Muscle layer of colon (tissue), 2 donors: ENCODE measurements around the gene NDST1.

Source experiments
- H3K27ac ChIP-seq: one replicate; pipeline ENCODE4 v1.7.0; 2013; ENCODE audit warnings: low read depth, mild to moderate bottlenecking, low read length, moderate library complexity
- H3K27me3 ChIP-seq, 2 donors: one replicate each; pipeline ENCODE4 v1.7.0; 2013; ENCODE audit warnings: low read length in 2 of 2, mild to moderate bottlenecking in 2 of 2; ENCODE audit not compliant: insufficient read depth in 2 of 2, control insufficient read depth in 1 of 2
- H3K36me3 ChIP-seq: one replicate; pipeline ENCODE4 v1.7.0; 2013; ENCODE audit warnings: mild to moderate bottlenecking, low read length; ENCODE audit not compliant: insufficient read depth
- H3K4me1 ChIP-seq: one replicate; pipeline ENCODE4 v1.7.0; 2013; ENCODE audit warnings: mild to moderate bottlenecking, low read length; ENCODE audit not compliant: insufficient read depth
- H3K4me3 ChIP-seq, 2 donors: one replicate each; pipeline ENCODE4 v1.7.0; 2013; ENCODE audit warnings: low read length in 2 of 2, low read depth in 1 of 2, mild to moderate bottlenecking in 1 of 2, moderate library complexity in 1 of 2
- H3K9ac ChIP-seq: one replicate; pipeline ENCODE4 v1.7.0; 2013; ENCODE audit warnings: low read length
- H3K9me3 ChIP-seq: one replicate; pipeline ENCODE4 v1.7.0; 2013; ENCODE audit warnings: mild to moderate bottlenecking, low read length
- donor health status: abdominal sarcoma.
- donor health status: Adenocarcinoma of cecum.

NDST1 gene

DNA sequence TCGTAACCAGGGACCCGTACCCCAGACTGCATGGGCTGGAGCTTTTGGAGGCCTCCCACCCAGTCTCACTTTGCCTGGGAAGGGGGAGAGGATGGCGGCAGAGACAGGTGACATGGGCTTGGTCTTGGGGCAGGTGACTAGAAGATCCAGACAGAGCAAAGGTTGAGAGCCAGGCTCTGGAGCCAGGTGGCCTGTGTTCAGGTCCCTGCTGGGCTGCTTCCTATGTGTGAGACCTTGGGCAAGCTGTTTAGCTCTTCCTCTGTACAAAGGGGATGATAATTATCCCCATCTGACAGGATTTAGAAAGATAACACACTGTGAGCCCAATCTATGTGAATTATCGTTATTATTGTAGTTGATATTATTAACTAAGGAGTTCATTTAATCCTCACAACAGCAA is 16.1 kb upstream of the NDST1 start:
- no peaks in the 10 kb centered on the region for H3K9me3 ChIP-seq
- no peak overlapping the region for H3K4me3 ChIP-seq
- H3K4me1 ChIP-seq = peaks cover 69% of the 10 kb centered on the region
- H3K9ac ChIP-seq = no peak overlapping the region
- H3K27me3 ChIP-seq = no peaks in the 10 kb centered on the region
- H3K27ac ChIP-seq = no peak overlapping the region
- no peaks in the 10 kb centered on the region for H3K36me3 ChIP-seq

DNA sequence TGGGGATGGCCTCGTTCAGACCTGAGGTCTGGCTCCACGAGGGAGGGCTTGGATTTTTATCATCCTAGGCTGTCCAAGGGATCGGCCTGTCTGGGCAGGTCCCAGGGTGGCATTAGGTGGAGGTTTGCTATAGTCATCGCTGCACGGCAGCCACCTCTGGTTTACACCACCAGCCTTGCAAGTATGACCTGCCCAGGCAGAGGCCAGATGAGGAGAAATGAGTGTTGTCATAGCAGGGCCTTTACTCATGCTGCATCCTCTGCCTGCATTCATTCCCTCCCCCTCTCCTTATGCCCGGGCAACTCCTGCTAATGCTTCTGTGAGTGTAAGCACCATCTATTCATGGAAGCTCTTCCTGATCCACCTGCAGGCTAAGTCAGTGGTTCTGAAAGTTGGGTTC is 15.3 kb upstream of the NDST1 start:
- Histone ChIP-seq H3K27me3 (no peaks in the 10 kb centered on the region), H3K9ac (no peak overlapping the region), H3K9me3 (no peaks in the 10 kb centered on the region), H3K27ac (no peak overlapping the region), H3K4me1 (peaks cover 69% of the 10 kb centered on the region), H3K4me3 (no peak overlapping the region), H3K36me3 (no peaks in the 10 kb centered on the region)

DNA sequence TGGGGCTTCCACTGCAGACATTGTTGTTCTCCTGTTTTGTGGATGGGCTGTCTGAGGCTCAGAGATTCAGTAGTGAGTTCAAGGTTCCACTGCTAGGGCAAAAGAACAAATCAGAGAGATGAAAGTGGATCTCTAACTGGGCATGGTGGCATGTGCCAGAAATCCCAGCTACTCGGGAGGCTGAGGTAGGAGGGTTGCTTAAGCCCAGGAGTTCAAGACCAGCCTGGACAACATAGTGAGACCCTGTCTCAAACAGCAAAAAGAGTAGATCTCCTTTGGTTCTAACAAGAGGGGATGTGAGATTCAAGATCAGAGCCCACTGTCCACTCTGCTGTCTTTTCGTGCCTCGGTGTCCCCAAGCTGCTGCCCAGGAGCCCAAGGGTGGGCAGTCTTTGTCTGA is 11.8 kb upstream of the NDST1 start:
- Histone ChIP-seq H3K27me3 (no peaks in the 10 kb centered on the region), H3K27ac (no peak overlapping the region), H3K9me3 (no peaks in the 10 kb centered on the region), H3K9ac (no peak overlapping the region), H3K36me3 (no peaks in the 10 kb centered on the region), H3K4me1 (peaks cover 67% of the 10 kb centered on the region), H3K4me3 (no peak overlapping the region)

DNA sequence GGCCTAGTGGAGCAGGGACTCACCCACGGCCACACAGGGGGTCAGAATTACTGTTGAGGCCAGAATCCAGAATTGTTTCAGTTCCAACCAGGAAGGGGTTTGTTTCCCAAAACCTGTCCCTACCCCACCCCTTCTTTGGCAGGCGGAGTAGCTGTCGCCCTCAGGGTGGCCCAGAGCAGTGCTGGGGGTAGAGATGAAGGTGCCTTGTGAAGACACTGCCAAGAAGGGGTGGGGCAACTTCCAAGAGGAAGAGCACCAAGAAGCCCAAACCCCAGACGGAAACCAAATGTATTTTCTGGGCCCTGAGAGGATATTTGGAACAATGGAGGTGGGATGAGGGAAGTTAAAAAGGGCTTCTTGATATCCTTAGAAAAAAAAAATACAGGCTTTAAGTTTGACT is 11.4 kb upstream of the NDST1 start:
- Histone ChIP-seq H3K9ac (no peak overlapping the region), H3K36me3 (no peaks in the 10 kb centered on the region)

DNA sequence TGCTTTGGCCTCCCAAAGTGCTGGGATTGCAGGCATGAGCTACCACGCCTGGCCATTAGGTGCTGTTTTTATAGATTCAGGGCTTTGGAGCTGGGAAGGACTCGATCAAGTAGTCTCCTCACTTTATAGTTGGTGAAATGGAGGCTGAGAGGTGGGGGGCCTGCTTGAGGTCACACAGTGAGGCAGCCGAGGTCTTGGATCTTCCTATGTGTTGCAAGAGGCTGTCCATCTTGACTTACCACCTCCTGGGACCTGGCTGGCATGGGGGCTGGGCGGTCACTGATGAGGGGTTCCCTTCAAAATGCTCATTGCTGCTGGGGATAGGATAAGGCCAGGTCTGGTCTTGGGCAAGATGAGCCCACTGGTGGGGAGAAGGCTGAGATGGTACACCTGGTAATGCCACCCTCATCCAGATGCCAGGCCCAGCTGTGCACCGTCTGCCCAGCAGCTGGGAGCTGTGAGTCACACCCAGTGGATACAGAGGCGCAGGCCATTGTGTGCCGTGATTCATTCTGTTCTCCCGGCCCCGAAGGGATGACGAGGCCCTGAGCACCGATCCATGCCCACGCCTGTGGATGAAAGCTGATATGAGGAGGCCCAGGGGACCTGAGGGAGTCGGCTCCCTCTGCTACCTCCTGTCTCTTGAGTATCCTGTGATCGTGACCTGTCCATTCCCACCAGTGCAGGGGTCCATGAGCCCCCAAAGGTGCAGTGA is 10.5 kb upstream of the NDST1 start:
- Histone ChIP-seq H3K9me3 (no peaks in the 10 kb centered on the region), H3K36me3 (no peaks in the 10 kb centered on the region), H3K4me1 (peaks cover 67% of the 10 kb centered on the region), H3K27me3 (no peaks in the 10 kb centered on the region), H3K27ac (no peak overlapping the region), H3K4me3 (no peak overlapping the region), H3K9ac (no peak overlapping the region)

More for the DNA sequence above, 11.4 kb upstream of the NDST1 start:
- Histone ChIP-seq H3K27ac (no peak overlapping the region), H3K4me1 (peaks cover 67% of the 10 kb centered on the region), H3K4me3 (no peak overlapping the region), H3K27me3 (no peaks in the 10 kb centered on the region), H3K9me3 (no peaks in the 10 kb centered on the region)

DNA sequence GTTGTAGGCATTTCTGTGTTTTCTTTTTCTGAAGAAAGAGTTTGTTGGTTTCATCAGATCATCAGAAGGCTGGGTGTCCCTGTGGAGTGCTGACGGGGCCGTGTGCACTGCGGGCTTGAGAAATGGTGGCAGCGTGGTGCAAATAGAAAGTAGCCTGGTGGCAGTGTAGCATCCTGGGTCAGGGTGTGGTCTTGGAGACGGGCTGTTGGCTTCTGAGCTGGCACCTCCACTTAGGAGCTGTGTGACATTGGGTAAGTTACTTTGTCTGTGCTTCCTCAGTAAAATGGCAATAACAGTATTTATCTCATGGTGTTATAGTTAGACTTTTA is 10.0 kb upstream of the NDST1 start:
- H3K4me3 ChIP-seq = no peak overlapping the region
- H3K4me1 ChIP-seq = peaks cover 64% of the 10 kb centered on the region
- no peaks in the 10 kb centered on the region for H3K9me3 ChIP-seq
- no peaks in the 10 kb centered on the region for H3K36me3 ChIP-seq
- no peak overlapping the region for H3K27ac ChIP-seq
- no peak overlapping the region for H3K9ac ChIP-seq
- no peaks in the 10 kb centered on the region for H3K27me3 ChIP-seq

DNA sequence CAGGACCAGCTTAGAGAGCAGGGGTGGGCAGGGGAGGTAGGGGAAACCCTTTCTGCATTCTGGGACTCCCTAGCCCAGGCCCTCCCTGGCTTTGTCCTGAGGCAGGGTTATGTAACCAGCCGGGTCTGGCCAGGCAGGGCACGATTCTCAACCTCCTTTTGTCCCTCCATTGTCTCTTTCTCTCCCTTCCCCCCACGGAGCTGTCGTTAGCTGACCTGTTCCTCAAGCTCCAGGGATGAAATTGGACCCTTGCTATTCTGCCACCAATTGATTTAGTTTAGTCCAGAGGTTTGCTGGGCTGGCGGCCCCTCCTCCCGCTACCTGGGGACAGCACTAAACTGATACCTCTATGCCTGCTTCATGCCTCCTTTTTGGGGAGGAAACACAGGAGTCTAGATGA is 9.4 kb upstream of the NDST1 start:
- H3K4me1 ChIP-seq = peaks cover 67% of the 10 kb centered on the region
- no peaks in the 10 kb centered on the region for H3K27me3 ChIP-seq
- no peaks in the 10 kb centered on the region for H3K9me3 ChIP-seq
- no peak overlapping the region for H3K4me3 ChIP-seq
- no peaks in the 10 kb centered on the region for H3K36me3 ChIP-seq
- H3K27ac ChIP-seq = no peak overlapping the region
- no peak overlapping the region for H3K9ac ChIP-seq

DNA sequence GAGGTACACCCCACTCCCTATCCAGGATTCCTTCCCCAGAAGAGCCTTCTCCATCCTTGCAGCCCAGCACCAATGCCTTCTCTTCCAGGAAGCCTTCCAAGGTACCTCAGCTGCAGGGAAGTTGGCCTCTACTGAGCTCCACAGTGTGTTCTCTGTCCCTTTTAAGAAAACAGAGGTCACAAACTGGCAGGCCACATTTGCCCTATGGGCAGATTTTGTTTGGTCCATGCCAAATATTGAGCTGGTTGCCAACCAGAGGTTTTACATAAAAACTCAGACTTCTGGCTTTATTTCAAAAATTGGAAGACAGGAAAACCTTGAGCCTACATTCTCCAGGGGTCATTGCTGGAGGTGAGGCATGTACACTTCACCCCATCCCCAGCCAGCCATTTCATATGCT is 9.0 kb upstream of the NDST1 start:
- Histone ChIP-seq H3K4me3 (no peak overlapping the region), H3K27ac (no peak overlapping the region), H3K9ac (no peak overlapping the region), H3K36me3 (no peaks in the 10 kb centered on the region), H3K4me1 (peaks cover 72% of the 10 kb centered on the region), H3K9me3 (no peaks in the 10 kb centered on the region), H3K27me3 (no peaks in the 10 kb centered on the region)

DNA sequence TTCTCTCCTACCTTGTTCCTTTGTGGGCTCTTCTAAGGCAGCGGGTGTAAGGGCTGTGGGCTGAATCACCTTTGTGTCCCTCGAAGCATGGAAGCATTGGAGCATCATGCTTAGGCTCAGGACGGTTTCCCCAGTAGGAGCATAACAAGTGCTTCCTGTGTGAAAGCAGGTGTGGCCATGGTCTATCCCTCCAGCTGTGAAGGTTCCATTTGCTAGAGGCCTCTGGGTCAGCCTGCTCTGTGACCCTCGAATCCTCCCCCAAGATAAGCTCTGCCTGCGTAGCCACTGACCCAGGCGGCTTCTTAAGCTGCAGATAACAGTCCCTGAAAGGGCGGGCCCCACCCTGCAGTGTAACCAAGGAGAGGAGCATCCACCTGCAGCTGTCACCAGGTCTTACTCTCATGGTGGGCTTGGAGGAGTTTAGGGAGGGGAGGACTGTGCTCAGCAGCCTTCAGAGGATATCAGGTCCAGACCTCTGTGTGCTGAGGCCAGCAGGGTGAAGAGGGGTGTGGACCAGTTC is 8.4 kb upstream of the NDST1 start:
- Histone ChIP-seq H3K9me3 (no peaks in the 10 kb centered on the region), H3K4me1 (peaks cover 77% of the 10 kb centered on the region), H3K4me3 (no peak overlapping the region), H3K9ac (no peak overlapping the region), H3K36me3 (no peaks in the 10 kb centered on the region), H3K27me3 (no peaks in the 10 kb centered on the region), H3K27ac (no peak overlapping the region)

DNA sequence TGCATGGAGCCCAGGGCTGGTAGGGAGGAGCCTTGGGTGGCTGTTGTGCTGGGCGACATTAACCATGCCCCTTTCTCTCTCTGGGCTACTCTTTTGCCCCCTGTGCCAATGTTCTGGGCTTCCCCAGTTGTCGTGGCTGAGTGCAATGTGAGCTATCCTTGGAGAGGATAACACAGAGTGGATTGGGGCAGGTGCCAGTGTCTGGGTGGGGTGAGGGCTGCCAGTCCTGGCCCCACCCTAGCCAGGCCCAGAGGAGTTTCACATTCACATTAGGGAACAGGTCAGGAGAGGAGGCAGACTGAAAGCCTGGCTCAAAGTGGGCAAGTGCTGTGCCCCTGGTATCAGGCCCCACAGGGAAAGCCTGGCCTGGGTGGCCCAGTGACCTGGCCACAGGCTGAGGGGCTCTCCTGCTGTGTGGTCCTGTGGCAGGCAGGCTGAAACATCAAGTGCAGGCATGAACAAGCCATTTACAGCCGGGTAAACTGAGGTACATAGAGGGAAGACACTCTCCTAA is 7.5 kb upstream of the NDST1 start:
- no peaks in the 10 kb centered on the region for H3K27me3 ChIP-seq
- H3K27ac ChIP-seq = no peak overlapping the region
- no peak overlapping the region for H3K4me3 ChIP-seq
- H3K4me1 ChIP-seq = peaks cover 86% of the 10 kb centered on the region
- no peak overlapping the region for H3K9ac ChIP-seq
- H3K36me3 ChIP-seq = no peaks in the 10 kb centered on the region
- H3K9me3 ChIP-seq = no peaks in the 10 kb centered on the region

DNA sequence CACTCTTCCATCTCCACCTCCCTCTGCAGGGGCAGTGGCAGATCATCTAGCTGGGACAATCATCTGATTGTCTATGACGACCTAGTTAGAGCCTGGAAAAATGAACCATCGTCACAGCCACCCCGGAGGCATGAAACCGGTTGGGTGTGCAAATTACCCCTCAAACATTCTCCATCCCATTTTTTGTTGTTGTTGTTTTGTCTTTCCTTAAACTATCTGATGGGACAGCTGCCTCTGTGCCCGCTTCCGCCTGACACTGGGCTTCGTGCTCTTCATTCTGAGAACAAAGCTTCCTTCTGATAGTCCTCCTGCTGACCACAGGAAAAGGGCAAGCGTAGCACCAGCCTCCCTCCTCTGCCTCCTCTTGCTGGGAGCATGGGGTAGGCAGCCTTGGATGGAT is 7.0 kb upstream of the NDST1 start:
- Histone ChIP-seq H3K4me1 (peaks cover 89% of the 10 kb centered on the region), H3K4me3 (no peak overlapping the region)

DNA sequence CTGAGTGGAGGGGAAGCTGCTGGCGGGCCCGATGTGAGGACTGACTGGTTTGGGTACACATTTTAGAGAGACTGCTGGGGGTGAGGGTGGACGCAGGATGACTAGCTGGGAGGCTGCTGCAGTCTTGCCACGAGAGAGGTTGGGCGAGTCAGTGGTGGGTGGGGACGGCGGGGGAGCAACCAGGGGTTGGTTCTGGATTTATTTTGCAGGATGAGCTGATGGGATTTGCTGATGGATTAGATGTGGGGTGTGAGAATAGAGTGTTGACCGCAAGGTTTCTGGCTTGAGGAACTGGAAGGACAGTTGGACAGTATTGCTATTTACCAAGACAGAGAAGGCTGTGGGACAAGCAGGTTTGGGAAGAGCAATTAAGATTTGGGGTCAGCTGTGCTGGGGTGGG is 5.8 kb upstream of the NDST1 start:
- Histone ChIP-seq H3K27ac (no peak overlapping the region), H3K4me1 (peaks cover 90% of the 10 kb centered on the region), H3K9ac (no peak overlapping the region)

More for the DNA sequence above, 7.0 kb upstream of the NDST1 start:
- Histone ChIP-seq H3K9ac (no peak overlapping the region), H3K9me3 (no peaks in the 10 kb centered on the region), H3K27ac (no peak overlapping the region), H3K27me3 (no peaks in the 10 kb centered on the region), H3K36me3 (no peaks in the 10 kb centered on the region)

More for the DNA sequence above, 5.8 kb upstream of the NDST1 start:
- H3K27me3 ChIP-seq = no peaks in the 10 kb centered on the region
- no peaks in the 10 kb centered on the region for H3K36me3 ChIP-seq
- no peak overlapping the region for H3K4me3 ChIP-seq
- H3K9me3 ChIP-seq = no peaks in the 10 kb centered on the region
